IMR-90 (cell line): ENCODE results near the gene PRKAG1.

Experiments used
- BHLHE40 ChIP-seq: fragments of 150-350 bp; IDR thresholded peaks from 2 replicates; pipeline ENCODE4 v1.6.1; 2016; ENCODE audit warnings: mild to moderate bottlenecking, low read depth, low read length
- CEBPB ChIP-seq: IDR thresholded peaks from 2 replicates; pipeline ENCODE4 v1.6.1; 2012; ENCODE audit warnings: low read depth, low read length, improper control_type of control experiment
- CHD1 ChIP-seq: IDR thresholded peaks from 2 replicates; pipeline ENCODE4 v1.6.1; 2012; ENCODE audit warnings: low read depth, low read length, improper control_type of control experiment
- CTCF ChIP-seq: conservative IDR thresholded peaks from 2 replicates; pipeline ENCODE4 v1.5.1; 2012; ENCODE audit warnings: mild to moderate bottlenecking, low read depth, low read length, improper control_type of control experiment
- FOS ChIP-seq: fragments of 150-350 bp; IDR thresholded peaks from 2 replicates; pipeline ENCODE4 v1.6.1; 2016; ENCODE audit warnings: low read depth, low read length
- MAFK ChIP-seq: IDR thresholded peaks from 2 replicates; pipeline ENCODE4 v1.6.1; 2012; ENCODE audit warnings: low read depth, low read length, improper control_type of control experiment
- MAZ ChIP-seq: IDR thresholded peaks from 2 replicates; pipeline ENCODE4 v1.6.1; 2012; ENCODE audit warnings: low read depth, mild to moderate bottlenecking, low read length, improper control_type of control experiment, moderate library complexity, borderline replicate concordance
- MXI1 ChIP-seq: IDR thresholded peaks from 2 replicates; pipeline ENCODE4 v1.6.1; 2012; ENCODE audit warnings: low read depth, mild to moderate bottlenecking, low read length, moderate library complexity, borderline replicate concordance
- NFE2L2 ChIP-seq: fragments of 150-350 bp; IDR thresholded peaks from 2 replicates; pipeline ENCODE4 v1.6.1; 2016; ENCODE audit warnings: low read depth, mild to moderate bottlenecking, low read length
- POLR2A ChIP-seq: IDR thresholded peaks from 2 replicates; pipeline ENCODE4 v1.6.1; 2012; ENCODE audit warnings: mild to moderate bottlenecking, low read depth, low read length
- RCOR1 ChIP-seq: IDR thresholded peaks from 2 replicates; pipeline ENCODE4 v1.6.1; 2012; ENCODE audit warnings: mild to moderate bottlenecking, low read length, improper control_type of control experiment; ENCODE audit not compliant: insufficient replicate concordance
- SMC3 ChIP-seq: fragments of 150-350 bp; IDR thresholded peaks from 2 replicates; pipeline ENCODE4 v1.6.1; 2016; ENCODE audit warnings: low read depth, mild to moderate bottlenecking, antibody characterized with exemption, low read length, moderate library complexity
- USF2 ChIP-seq: fragments of 150-350 bp; IDR thresholded peaks from 2 replicates; pipeline ENCODE4 v1.6.1; 2017; ENCODE audit warnings: mild to moderate bottlenecking, antibody characterized with exemption, low read length, low read depth
- TF ChIP-seq, protein P1 (sequence below): fragments of 150-350 bp; IDR thresholded peaks from 2 replicates; pipeline ENCODE4 v1.6.1; 2016; ENCODE audit warnings: low read depth, mild to moderate bottlenecking, low read length, moderate library complexity, borderline replicate concordance

GRCh38 chr12:48958049-48958388 lies 60.6 kb downstream of the PRKAG1 start:
- TF ChIP-seq CTCF, result no peak
- no peak for TF ChIP-seq POLR2A
- no peak for TF ChIP-seq CHD1
- no peak for TF ChIP-seq USF2
- no peak for TF ChIP-seq RCOR1
- TF ChIP-seq CEBPB, result no peak
- TF ChIP-seq MXI1, result no peak
- no peak for TF ChIP-seq SMC3
- no peak for TF ChIP-seq NFE2L2
- no peak for TF ChIP-seq MAZ
- TF ChIP-seq FOS, result no peak
- no peak for TF ChIP-seq BHLHE40
- TF ChIP-seq, protein P1, sequence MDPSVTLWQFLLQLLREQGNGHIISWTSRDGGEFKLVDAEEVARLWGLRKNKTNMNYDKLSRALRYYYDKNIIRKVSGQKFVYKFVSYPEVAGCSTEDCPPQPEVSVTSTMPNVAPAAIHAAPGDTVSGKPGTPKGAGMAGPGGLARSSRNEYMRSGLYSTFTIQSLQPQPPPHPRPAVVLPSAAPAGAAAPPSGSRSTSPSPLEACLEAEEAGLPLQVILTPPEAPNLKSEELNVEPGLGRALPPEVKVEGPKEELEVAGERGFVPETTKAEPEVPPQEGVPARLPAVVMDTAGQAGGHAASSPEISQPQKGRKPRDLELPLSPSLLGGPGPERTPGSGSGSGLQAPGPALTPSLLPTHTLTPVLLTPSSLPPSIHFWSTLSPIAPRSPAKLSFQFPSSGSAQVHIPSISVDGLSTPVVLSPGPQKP, result no peak
- no peak for TF ChIP-seq MAFK
